Epithelial cell of prostate (primary cell): ENCODE measurements around the gene NFXL1.

Source experiments
- DNase-seq: peaks from one replicate; pipeline ENCODE4 v3.0.0-alpha.2; 2011; ENCODE audit warnings: low read depth, low spot score
- H3K27ac ChIP-seq: fragments of 450-650 bp; 2 replicates; pipeline ENCODE4 v1.5.1; 2017; ENCODE audit warnings: mild to moderate bottlenecking

NFXL1 gene

DNA sequence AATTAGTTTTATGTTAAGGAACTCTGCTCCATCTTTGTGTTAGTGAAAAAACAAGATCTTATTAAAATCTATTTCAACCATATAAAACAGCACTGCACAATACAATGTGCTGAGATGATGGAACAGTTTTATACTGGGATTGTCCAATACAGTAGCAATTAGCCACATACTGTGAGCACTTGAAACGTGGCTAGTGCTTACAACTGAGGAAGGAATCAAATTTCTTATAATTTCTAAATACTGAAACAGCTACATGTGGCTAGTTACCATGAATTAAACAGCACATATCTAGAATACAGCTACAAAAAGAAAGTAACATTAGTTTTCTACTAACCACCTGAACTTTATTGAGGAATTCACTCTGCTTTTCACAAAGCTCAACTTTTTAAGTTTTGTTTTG lies 14.7 kb downstream of the NFXL1 start:
- no peak for DNase-seq
- H3K27ac ChIP-seq, result no peak overlapping the region

DNA sequence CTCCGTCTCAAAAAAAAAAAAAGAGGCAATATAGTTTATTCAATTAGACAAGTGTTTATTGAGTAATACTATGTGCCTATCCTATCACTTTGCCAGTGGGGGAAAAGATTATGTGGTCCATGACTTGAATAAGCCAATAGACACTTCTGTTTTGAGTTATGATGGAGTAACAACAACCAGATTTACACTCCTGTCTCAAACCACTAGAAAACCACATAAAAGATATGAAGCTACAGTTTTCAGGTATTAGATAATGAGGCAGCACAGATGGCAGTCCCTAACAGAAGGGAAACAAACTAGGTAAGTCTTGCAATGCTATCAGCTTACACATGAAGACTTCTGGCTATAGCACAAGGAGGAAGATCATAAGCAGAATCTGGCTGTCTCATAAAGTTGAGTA lies 22.5 kb downstream of the NFXL1 start:
- DNase-seq, result no peak
- no peak overlapping the region for H3K27ac ChIP-seq

DNA sequence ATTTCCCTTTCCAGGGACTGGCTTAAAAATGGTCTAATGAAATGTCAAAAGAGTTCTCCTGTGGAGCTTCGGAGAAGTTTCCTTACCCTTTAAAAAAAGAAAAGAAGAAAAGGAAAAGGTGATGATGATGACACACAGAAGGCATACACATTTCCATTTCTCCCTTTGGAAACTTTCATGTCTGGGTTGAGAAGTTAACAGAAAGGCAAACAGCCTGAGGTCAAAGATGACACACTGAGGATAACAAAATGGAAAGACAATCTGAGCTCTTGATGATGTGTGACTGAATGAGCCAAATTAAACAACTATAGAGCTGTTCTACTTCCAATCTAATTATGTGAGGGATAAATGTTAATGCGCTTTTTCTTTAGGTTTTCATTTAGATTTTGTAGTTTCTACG lies 32.2 kb downstream of the NFXL1 start:
- no peak overlapping the region for H3K27ac ChIP-seq

DNA sequence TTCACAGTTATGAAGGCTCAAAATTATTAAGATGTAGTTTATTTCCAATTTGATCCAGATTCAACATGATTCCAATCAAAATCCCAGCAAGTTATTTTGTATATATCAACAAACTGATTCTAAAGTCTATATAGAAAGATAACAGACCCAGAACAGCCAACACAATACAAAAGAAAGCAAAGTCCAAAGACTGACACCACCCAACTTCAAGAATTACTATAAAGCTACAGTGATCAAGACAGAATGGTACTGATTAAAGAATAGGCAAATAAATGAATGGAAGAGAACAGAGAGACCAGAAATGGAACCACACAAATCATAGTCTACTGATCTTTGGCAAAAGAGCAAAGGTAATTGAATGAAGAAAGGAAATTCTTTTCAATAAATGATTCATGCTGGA lies 34.9 kb downstream of the NFXL1 start:
- no peak for DNase-seq
- no peak overlapping the region for H3K27ac ChIP-seq

More for the DNA sequence above, 32.2 kb downstream of the NFXL1 start:
- no peak for DNase-seq

DNA sequence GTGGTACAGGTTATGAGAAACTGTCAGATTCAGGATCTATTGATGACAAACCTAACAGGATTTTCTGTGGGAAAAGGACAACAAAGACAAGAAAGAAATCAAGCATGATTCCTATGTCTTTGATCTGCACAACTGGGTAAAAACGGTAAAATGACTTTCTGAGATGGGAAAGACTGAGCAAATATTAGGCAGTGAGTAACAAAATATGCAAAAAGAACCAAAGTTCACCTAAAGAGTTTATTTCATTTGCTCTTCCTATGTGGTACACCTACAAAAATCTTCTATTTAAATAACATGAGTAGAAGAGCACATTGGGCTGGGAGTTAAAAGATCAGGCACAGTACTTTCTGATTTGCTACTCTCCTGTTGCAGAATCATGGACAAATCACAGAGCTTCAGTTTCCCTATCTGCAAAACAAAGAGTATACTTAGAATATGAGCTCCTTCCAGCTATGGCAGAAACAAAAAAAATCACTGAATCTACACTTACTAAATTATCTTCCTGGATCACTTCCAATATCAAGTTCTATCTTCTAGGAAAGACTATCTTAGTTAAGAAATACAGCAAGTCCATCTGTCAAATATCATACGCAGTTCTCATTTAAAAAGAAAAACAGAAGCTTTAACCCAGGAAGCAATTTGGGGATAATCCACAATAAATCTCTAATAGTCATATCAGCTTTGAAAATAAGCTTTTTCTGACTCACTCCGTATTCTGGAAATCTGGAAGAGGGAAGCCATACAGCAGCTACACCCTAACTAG lies 37.4 kb downstream of the NFXL1 start:
- no peak for DNase-seq
- H3K27ac ChIP-seq, result no peak overlapping the region

DNA sequence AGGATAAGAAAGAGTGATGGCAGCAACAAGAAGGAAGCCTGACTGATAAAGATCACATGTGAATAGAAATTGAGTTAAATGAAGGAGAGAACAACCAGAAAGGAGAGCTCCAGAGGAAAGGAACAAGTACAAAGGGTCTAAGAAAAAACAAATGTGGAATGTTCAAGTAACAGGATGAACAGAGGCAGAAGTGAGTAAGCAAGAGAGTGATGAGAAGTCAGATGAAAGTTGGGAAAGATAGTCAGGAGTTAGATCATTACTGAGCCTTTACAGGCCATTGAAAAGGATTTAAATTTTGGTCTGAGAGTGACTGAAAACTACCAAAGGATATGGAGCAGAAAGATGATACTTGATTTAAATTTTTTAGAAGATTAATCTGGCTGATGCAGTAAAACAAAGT lies 38.1 kb downstream of the NFXL1 start:
- no peak for DNase-seq
- no peak overlapping the region for H3K27ac ChIP-seq

DNA sequence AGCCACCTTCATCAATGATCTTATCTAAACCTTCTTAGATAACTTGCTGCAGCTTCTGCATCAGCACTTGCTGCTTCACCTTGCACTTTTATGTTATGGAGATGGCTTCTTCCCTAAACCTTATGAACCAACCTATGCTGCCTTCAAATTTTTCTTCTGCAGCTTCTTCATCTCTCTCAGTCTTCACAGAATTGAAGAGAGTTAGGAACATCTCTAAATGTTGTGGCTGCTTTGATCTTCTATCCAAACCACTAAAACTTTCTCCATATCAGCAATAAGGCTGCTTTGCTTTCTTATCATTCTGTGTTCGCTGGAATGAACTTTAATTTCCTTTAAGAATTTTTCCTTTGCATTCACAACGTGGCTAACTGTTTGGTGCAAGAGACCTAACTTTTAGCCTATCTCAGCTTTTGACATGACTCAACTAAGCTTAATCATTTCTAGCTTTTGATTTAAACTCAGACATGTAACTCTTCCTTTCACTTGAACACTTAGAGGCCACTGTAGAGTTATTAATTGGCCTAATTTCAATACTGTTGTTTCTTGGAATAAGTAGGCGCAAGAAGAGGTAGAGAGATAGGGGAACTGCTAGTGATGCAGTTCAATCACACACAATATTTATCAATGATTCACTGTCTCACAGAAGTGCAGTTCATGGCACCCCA lies 40.4 kb downstream of the NFXL1 start:
- no peak for DNase-seq

DNA sequence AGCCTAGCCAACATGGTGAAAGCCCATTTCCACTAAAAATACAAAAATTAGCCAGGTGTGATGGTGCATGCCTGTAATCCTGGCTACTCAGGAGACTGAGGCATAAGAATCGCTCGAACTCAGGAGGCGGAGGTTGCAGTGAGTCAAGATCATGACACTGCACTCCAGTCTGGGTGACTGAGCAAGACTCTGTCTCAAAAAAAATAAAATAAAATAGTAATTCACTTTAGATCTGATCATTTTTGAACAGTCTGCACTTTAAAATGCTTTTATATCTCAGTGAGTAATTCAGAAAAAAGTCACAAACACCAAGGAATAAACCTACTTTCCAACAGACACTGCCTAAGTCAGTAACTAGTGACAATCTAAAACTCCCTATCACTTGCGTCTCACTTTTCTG lies 50.9 kb downstream of the NFXL1 start:
- no peak overlapping the region for H3K27ac ChIP-seq
- DNase-seq, result no peak

More for the DNA sequence above, 40.4 kb downstream of the NFXL1 start:
- H3K27ac ChIP-seq, result no peak overlapping the region

DNA sequence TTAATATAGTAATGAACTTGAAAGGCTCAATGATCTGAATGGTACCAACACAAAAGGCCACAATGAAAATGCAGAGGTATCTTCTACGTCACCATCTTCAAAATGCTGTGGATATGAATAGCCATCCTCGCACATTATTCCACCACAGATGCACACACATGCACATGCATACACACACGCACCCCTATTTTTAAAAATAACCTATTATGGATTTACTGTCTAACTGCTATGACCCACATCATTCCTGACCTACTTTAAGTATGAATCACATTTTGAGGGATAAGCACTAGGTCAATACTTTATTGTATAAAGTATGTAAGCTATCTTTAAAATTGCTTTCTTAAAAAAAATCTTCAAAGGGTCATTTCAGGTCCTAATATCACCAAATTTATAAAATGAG lies 52.1 kb downstream of the NFXL1 start:
- no peak for DNase-seq
- no peak overlapping the region for H3K27ac ChIP-seq

DNA sequence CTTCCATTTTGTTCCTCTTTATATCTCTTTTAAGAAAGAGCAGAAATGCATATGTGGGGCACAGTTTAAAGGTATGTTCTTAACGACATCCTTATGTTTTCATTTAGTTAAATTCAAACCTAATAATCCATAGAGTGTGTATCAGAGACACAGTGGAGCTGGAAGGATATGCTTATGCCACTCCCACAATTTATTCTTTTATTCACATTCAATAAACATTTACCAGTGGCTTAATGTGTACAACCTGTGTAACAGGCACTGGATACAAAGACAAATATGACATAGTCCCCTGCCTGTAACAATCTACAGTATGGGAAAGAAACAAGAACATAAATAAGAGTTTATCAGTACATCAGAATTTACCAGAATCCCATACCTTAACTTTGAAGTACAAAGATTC lies 54.1 kb downstream of the NFXL1 start:
- no peak overlapping the region for H3K27ac ChIP-seq
- no peak for DNase-seq

DNA sequence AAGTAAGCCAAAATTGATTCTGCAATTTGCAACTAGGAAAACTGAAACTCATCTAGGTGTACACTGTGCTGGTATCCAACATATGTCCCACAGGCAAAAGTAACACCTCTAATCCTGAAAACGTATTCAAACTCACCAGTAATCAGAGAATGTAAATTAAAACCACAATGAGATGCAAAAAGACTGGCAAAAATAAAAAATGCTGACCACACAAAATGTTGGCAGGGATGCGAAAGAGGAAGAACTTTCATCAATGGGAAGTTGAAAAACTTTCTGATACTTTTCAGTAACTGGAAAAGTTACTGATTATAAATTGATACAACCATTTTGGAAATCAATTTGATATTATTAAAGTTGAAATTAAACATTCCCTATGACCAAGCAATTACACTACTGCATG lies 56.4 kb downstream of the NFXL1 start:
- no peak for DNase-seq
- H3K27ac ChIP-seq, result no peak overlapping the region

DNA sequence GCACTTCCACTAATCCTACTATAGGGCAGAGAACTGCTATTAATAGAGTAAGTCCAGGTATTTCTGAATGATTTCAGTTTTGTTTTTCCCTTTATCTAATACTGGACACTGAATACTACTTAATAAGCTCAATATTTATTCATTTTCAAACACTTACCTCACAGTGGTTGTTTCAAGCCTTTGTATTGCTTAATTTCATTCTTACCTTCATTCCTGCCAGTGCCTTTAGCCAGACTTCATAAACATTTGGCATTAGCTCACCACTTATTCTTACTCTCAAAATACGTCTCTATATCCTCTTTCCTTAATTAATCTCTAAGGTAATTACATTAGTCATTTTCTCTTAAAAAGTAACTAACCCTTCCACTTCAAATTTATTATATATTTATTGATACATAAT lies 57.7 kb downstream of the NFXL1 start:
- no peak for DNase-seq
- H3K27ac ChIP-seq, result no peak overlapping the region

DNA sequence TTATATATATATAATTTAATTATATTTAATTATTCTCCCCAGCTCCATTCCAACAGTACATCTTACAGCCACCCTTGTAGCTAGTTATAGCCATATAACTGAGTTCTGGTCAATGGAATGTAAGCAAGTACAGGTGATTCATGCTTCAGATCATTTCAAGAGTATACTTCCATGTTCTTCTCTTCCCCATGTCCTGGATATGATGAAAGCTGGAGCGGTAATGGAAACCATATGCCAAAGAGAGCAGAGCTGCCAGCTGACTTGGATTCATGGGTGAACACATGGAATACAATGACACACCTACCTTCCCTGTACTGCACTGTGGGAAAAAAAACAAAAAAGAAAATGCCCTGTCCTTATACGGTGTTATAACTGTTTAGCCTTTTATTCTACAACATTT lies 59.0 kb downstream of the NFXL1 start:
- no peak for DNase-seq
- no peak overlapping the region for H3K27ac ChIP-seq

DNA sequence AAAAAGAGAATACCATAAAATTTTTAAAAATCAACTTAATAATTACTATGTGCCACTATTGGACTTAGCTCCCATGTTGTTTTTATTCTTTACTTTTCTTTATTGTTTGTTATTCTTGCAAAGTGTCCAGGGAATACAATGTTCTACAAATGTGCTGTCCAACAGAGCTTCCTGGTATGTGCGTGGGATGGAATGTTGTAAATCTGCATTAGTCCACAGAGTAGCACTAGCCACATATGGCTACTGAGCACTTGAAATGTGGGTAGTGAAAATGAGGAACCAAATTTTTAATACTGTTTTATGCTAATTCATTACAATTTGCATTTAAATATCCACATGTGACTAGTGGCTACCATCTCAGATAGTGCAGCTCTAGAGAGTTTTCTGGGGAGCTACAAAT lies 62.2 kb downstream of the NFXL1 start:
- no peak overlapping the region for H3K27ac ChIP-seq
- no peak for DNase-seq

DNA sequence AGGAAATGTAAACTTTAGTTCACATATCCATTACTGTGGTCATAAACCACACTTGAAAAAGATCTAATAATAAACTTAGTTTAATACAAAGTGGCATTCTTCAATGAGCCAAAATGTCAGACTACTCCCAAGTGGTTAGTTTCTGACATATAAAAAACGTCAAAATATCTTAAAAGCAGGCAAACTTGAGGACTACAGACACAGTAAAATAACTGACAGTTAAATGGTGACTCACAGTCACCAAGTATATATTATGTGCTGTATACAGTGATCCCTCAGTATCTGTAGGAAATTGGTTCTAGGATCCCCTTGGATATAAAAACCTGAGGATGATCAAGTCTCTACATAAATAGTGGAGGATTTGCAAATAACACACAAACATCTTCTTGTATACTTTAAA lies 64.9 kb downstream of the NFXL1 start:
- no peak overlapping the region for H3K27ac ChIP-seq
- no peak for DNase-seq

DNA sequence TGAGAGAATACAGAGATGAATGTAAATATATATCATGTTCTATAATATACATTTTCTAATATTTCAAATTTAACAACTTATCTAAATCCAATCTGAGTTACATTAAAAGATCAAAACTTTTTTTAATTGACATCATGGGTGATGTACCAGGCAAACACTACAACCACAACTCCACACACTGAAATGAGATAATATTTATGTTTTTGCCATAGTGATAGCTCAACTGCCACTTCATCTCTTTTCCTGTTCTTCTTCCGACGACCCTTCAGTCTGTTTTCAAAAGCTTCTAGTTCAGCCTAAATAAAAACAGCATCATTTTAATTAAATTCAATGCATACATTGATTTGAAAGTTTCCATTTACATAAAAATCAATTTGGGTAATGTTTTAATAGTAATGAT lies 66.3 kb downstream of the NFXL1 start:
- H3K27ac ChIP-seq, result no peak overlapping the region
- DNase-seq, result no peak

DNA sequence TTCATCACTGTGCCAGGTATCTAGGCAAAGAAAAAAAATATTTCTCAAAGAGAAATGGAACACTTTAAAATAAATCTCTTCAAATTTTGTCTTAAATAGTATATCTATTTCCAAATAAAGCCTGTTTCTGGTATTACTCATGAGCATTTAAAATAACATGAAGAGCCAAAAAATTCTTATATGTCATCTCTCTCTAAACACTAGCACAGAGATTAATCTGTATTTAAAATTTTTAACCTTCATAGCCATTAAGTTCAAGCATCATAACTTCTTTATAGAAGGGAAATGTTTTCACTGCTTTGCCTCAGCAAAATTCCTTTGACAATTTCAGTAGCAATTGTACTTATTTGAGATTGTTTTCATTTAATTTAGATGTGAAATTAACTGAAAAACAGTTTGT lies 71.4 kb downstream of the NFXL1 start:
- no peak overlapping the region for H3K27ac ChIP-seq
- no peak for DNase-seq

DNA sequence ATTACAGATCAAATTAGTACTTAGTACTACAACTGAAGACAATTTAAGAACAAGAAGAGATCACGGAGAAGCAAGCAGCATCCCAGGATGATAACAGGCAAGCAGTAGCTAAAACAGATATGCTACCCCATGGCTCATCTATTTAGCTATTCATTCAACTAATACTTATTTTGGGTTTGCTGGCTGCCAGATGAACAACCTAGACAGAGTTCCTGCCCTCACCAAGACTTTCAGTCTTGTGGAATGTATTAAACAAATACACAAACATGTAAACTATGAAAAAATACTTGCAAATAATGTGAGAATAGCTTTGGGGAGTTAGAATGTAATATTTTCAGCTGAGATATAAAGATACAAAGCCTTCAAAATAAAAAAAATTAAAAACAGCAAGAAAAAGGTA lies 74.1 kb downstream of the NFXL1 start:
- H3K27ac ChIP-seq, result no peak overlapping the region
- no peak for DNase-seq

DNA sequence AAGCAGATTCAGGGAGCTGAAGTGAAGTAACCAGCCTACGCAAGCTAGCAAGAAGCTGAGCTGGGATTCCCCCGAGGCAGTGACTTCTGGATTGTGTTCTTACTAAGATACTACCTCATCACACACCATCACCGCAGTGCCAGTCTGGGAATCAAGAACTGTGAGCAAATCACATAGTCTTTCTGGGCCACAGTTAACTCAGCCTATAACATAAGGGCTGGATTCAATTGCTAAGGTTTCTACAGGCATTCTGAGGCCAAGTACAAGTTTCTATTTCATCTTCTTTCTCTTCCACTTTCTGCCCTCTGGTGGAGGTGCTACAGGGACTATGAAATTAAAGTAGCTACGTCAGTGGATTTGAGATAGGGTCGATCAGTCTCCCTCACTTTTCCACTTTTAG lies 75.1 kb downstream of the NFXL1 start:
- no peak overlapping the region for H3K27ac ChIP-seq
- DNase-seq, result no peak

DNA sequence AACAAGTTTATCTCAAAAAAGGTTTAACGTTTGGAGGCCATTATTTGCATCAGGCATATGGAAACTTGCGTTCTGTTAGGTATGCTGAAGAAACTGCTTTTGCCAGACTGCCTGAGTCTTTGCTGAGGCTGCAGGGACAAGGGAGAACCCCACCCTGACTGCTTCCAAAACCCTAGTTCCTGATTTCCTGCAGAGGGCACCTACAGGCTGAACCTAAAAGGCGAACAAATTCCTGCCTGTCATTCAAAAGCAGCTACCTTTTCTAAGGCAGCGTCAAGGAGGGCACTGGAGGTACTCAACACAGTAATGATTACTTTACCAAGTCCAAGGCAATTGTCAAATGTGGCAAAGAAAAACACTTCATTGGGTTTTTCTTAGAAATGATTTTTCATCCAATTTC lies 75.9 kb downstream of the NFXL1 start:
- no peak for DNase-seq
- no peak overlapping the region for H3K27ac ChIP-seq

DNA sequence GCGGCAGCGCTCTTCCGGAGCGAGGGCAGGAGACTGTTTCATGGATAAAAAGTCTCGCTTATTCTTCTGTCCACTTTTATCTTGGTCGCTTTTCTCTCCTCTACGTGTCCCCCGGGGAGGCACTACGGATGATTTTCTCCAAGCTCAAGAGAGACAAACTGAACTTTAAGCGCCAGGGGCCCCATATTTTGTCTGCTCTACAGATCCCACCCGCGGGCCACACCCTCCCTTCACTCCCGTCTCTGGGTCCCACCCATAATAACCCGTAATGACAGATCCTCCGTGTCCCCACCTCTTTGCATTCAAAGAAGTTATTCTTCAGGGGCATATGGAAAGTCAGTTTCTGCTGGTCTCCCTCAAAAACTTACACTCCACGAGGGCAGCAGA lies 76.5 kb downstream of the NFXL1 start, which contains the start of gene CORIN:
CORIN (minus strand) TSS at position 160 of the 387 bp plus-strand sequence; CDS start at position 42, 118 bp downstream.
- H3K27ac ChIP-seq, result no peak within 1 kb of the TSS
- no peak for DNase-seq
